HG02610 (cell line): ENCODE results near the gene USP36.
"Not testable (repeated sequence)": the region's sequence is repeated elsewhere in the genome, so short reads cannot be mapped to it uniquely, and the experiment has no call there.

Experiments
- ATAC-seq: cut with Tn5 transposase; IDR thresholded peaks from one replicate; pipeline ENCODE4 v1.9.1; 2021; ENCODE audit warnings: mild to moderate bottlenecking, moderate library complexity; ENCODE audit not compliant: unreplicated experiment

Gene USP36

GRCh38 chr17:78774453-78774852, 66.2 kb downstream of the USP36 start:
- ATAC-seq, result no peak

GRCh38 chr17:78771758-78772382, 68.7 kb downstream of the USP36 start:
- ATAC-seq, result peak; percentile 33

DNA sequence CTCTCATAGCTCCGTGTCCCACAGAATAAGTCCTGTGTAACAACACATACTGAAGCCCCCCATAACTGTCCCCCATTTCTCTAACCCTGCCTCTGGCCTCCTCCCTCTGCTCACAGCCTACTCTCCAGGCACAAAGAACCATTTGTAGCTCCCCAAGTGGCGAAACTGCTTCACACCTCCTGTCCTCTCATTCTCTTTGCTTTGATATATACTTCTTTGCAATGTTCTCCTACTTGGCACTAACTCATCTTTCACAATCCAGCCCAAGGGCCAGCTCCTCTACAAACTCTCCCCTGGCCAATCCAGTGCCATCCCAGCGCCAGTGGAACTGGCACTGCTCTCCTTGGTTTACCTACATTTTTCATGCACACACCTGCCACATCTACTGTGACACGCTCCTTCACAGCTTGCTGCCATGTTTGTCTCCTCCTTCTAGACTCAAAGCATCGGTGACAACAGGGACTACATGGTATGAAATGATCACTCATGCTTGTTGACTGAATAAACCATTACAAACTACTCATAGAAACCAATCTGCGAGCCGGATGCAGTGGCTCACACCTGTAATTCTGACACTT, 71.3 kb downstream of the USP36 start:
- no peak for ATAC-seq

DNA sequence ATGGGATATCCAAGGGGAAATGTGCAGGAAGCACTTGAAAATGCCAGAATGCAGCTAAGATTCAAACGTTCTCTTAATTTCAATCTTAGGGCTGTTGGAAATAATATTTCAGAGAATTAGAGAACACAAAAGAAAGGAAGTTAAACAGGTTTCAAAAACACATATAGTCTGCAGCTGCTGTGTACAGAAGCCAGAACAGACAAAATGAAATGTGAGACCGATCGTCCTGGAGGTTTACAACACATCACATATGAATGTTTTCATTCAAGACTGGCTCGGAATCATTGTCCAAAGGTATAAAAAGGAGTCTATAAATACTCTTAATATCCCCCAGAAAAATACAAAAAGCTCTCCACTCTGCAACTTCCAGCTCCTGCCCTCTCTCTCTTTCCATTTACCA, 72.8 kb downstream of the USP36 start:
- no peak for ATAC-seq

DNA sequence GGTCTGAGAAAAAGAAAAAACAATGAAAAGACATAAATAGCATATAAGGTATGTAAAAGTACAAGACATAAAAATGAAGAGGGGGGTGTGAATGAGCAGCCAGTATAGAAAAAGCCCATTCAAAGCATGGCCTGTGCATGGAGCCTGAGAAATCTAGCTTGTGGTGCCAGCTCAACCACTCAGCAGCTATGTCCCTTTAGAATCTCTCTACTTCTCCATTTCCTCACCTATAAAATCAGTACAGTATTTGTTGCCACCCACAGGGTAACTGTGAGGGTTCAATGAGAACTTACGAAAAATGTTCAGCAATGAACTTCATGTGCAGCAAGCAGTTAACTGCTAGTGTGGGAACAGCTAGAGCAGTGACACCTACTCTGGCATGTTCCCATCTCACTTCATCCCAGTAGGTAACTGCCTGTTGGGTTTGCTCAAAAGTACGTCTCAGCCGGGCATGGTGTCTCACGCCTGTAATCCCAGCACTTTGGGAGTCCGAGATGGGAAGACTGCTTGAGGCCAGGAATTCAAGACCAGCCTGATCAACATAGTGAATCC, 73.8 kb downstream of the USP36 start:
- ATAC-seq, result no peak

DNA sequence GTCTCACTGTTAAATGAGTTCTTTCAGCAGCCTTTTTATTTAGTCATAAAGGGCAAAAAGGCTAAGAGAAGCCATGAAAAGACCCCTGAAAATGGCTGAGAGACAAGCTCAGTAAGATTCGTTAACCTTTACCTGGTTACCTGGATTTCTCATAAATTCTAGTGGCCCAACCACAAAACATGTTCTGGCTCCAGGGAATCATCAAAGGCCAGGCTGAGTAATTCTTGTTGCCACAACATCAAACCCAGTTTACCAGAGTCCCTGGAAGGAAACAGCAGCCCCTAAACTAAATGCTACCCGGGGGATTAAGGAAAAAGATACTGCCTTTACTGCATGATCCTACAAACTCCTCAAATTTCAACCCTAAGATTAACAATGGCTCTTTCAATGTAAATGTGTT, 74.4 kb downstream of the USP36 start:
- ATAC-seq, result no peak

GRCh38 chr17:78765821-78766220, 74.8 kb downstream of the USP36 start:
- ATAC-seq, result no peak

DNA sequence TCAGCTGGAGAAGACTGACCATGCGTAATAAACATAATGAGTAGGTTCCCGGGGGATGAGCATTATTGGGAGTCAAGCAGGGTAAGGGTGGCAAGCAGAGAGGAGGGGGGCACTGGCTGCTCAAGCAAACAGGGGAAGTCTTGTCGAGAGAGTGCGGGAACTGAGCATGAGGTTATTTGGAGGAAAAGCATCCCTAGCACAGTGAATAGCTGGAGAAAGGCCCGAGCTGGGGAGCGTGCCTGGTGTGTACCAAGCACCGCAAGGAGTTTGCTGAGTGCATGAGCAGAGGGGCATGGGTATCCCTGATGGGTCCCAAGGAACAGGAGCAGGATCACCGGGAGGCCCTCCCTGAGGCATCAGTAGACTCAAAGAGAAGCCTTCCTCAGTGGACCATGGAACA, 75.7 kb downstream of the USP36 start:
- ATAC-seq, result no peak

DNA sequence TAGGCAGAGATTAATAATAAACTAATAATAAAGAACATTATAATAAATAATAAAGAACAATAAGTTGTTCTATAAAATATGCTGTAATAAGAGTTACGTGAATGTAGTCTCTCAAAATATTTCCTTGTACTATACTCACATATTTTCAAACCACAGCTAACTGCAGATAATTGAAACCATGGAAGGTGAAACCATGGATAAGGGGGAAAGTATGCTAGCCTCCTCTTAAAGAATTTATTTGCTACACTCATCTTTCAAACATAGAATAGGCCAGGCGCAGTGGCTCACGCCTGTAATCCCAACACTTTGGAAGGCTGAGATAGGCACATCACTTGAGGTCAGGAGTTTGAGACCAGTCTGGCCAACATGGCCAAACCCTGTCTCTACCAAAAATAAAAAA, 77.1 kb downstream of the USP36 start:
- ATAC-seq, result no peak

DNA sequence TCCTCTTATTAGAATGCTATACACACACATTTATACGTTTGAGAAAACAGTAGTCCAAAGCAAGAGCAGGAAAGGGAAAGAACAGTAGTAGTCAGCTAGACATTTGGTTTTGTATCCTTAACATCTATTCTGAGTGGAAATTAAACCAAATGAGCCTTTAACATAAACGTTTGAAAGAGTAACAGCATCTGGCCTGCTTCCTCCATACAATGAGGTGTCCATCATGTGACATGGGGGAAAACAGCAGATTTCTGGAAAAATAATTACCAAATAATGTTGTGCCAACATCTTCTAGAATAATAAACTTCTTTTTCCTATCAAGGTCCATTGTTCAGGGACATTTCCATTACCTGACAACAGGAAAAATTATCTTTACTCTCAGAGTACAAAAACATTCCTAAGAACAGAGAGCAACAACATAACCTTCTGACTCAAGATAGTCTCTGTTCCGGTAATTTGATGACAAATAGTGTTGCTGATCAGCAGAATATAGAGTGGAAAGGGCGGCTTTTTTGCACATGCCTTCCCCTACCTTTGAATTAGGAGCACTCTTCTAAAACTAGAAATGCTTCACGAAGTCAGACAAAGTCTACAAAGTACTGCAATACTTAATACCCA, 78.7 kb downstream of the USP36 start:
- no peak for ATAC-seq

DNA sequence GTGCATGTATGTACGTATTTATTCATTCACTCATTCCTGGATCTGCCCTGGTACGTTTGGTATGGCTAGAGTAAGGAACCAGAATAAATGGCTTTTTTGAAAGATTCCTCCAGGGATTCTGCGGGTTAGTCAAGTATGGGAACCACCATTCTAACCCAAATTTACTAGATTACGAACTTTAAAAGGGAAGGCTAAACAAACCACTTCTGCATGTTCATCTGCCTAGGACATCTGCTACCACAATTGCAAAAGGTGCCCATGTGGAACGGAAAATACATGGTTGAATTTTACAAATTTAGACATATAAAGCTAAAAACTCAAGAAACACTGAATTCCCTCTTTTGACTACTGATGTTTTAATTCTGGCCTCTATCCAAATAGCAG, 80.7 kb downstream of the USP36 start:
- no peak for ATAC-seq

- no peak for ATAC-seq
These were observed 81.2 kb downstream of the USP36 start for GRCh38 chr17:78759203-78759968.

GRCh38 chr17:78753316-78754250, 87.0 kb downstream of the USP36 start:
- ATAC-seq, result no peak

DNA sequence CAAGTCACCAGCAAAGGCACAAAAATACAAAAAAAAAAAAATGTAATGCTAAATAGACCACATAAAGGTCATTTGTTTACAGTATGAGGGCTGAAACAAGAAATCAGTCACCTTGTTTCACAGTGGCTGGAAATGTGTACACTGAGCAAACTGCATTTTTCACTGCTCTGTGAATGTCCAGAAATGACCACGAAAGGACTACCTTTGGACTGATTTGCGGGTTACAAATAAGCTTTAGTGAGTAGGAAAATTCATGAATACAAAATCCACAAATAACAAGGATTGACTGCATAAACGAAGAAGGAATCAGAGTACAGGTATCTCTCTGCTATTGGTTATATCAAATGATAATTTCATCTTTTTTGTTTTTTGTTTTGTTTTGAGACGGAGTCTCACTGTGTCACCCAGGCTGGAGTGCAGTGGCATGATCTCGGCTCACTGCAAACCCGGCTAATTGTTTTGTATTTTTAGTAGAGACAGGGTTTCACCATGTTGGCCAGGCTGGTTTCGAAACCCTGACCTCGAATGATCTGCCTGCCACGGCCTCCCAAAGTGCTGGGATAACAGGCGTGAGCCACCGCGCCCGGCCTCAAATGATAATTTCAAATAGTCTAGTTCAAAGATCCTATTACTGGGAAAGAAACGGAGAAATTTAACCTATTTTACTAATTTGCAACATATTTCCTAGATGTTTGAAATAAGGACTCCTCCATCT, 89.0 kb downstream of the USP36 start:
- no peak for ATAC-seq

- ATAC-seq, result not testable (repeated sequence)
These were observed 89.6 kb downstream of the USP36 start for GRCh38 chr17:78751000-78751399.

DNA sequence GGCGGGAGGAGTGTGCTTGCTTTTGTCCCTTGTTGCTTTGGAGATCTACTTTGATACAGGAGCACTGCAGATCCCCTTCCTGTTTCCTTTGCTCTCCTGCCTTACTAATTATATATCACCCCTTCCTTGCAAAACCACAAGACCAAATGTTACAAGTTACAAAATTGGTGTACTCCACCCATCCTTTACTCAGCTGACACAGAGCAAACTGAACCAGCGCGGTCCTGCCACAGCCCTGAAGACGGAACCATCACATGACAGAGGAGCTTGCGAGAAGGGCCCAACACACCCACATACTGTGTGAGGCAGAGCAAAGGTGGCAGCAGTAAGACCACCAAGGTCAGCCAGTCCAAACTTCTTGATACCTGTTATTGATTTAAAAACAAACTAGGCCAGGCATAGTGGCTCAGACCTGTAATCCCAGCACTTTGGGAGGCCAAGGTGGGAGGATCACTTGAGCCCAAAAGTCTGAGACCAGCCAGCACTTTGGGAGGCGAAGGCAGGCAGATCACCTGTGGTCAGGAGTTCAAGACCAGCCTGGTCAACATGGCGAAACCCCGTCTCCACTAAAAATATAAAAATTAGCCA, 91.8 kb downstream of the USP36 start:
- ATAC-seq, result peak; percentile 68

DNA sequence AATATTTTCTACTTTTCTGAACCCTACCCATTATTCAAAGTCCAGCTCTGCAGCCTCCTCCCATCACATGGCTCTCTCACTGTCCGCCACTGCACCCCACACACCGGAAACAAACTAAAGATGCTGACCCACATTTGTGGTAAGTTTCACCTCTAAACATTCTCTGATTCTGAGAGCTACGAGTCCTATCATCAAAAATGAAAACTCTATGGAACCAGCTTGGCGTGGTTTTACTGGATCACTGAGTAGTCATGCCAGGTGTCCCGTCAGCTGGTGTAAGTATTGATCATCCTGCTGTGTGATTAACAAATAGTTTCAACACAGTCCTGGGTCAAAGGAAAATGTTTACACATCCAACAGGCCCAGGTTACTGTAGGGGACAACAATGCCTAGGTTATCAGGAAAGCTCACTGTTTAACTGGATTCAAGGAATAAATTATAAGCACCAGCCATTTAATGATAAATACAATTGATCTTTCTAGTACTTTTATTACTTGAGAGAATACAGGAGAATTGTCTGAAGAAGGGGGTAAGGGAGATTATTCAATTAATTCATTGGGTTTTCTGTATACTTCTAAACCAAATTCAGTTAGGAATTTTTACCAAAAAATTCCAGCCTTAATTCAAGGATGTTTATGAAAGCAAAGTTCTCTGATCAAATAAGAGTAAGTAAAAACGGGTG, 92.4 kb downstream of the USP36 start:
- peak; percentile 46 for ATAC-seq

DNA sequence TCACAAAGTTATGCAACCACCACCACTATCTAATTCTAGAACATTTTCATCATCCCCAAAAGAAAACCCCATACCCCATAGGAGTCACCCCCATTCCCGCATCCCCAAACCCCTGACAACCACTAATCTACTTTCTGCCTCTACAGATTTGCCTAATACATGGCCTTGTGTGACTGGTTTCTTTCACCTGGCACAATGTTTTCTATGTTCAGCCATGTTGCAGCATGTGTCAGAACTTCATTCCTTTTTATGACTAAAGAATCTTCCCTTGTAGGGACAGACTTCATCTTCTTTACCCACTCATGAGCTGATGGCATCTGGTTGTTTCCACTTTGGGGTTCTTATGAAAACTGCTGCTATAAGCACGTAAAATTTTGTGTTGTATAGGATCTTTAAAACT, 93.1 kb downstream of the USP36 start:
- no peak for ATAC-seq

- no peak for ATAC-seq
These were observed 93.7 kb downstream of the USP36 start for GRCh38 chr17:78746949-78747269.
